HG03354 (cell line): ENCODE data around the gene SOHLH1.

Experiments
- ATAC-seq: cut with Tn5 transposase; IDR thresholded peaks from one replicate; pipeline ENCODE4 v1.9.1; 2021; ENCODE audit warnings: mild to moderate bottlenecking; ENCODE audit not compliant: unreplicated experiment, poor library complexity, severe bottlenecking

The SOHLH1 gene

DNA sequence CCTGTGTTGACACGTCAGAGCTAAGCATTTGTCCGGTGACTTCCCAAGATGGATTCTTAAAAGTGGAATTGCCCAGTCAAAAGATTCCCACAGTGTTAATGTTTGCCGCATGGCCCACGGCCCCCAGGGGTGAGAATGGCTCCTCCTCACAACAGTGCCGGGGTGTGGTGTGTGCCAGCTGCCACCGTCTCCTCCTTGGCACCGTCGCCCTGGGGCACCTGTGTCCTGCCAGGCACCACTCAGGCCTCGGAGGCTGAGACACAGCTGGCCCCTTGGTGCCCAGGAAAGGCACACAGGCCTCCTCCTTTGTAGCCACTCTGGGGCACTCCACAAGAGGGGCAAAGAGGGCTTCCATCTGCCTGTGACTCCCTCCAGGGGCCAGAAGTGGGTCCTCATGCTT, 7.0 kb upstream of the SOHLH1 start:
- no peak for ATAC-seq

DNA sequence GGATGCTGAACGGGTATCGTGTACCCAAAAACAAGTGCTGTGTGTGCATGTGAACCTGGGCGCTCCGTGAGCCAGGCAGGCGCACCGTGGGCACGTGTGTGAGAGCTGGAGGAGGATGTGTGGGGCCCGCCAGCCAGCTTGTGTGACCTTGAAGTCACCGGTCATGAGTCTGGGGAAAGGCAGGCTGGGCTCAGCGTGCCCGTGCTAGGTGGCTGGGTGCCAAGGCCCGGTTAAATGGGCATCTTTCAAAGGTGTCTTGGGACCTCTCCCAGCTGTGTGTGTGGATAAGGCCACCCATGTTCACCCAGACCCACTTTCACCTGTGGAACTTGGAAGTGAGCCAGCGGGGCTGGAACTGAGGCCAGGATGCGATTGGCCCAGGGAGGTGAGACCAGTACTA, 6.1 kb upstream of the SOHLH1 start:
- no peak for ATAC-seq

- ATAC-seq, result no peak
Measured at GRCh38 chr9:135704483-135704882, 5.2 kb upstream of the SOHLH1 start.

GRCh38 chr9:135703726-135704125, 4.4 kb upstream of the SOHLH1 start:
- ATAC-seq, result no peak

GRCh38 chr9:135701959-135702721, 2.9 kb upstream of the SOHLH1 start, which contains the start of gene KCNT1:
Gene KCNT1 (plus strand): TSS chr9:135702185. CDS start chr9:135702259, 74 bp downstream.
- no peak for ATAC-seq

DNA sequence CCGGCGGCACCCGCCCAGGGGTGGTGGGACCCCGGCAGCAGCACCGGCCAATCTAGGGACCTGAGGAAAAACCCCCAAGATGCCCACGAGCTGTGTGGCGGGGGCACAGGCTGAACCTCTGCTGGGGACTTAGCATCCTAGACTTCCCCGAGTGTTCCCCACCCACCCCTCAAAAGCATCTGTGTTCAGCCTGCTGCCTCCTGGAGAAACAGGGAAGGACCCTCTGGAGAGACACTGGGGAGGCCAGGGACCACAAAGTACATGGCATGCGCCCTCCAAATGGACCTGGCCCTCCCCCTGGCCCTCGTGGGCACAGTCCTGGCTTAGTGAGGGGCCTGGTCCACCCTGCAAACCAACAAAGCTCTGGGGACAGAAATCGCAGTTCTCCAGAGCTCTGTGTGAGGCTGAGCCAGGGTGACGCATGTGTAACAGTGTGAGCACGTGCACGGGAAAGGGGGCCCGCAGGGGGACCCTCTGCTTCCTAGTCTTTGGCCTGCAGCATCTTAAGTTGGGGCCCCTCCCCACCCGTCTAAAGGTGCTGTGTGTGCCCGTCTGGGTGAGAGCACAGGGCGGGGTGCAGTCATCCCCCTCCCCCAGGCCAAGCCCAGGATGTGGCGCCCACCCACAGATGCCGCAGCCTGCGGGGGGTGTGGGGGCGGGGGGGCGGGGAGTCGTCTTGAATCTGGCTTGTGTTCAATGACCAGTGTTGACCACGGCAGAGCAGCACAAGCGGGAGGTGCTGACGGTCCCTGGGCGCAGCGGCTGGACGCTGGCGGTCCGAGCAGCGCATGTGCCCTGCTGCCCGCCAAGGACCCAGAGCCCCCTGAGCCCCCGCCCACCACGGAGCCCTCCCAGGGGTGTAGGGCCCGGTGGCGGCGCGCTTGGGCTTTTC, 2.0 kb upstream of the SOHLH1 start:
- no peak for ATAC-seq

DNA sequence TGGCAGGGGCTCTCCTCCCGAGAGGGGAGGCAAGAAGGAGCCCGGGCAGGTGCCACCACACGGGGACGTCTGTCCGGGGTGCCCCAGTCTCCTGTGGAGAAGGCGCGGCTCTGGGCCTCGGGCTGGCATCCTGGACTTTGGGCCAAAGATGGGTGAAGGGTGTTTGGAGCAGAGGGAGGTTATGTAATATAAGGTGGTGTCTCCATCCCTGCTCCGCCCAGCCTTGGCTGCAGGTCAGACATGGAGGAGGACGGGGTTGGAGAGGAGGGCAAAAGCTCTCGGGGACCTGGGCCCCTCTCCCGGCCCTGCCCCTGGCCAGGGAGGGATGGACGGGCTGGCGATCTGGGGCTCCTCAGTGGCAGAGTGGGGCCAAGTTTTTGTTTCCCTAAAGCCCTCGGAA, 1.2 kb upstream of the SOHLH1 start:
- no peak for ATAC-seq

- no peak for ATAC-seq
Measured at GRCh38 chr9:135698767-135699166, 514 bp downstream of the SOHLH1 start.

- ATAC-seq, result no peak
Measured at GRCh38 chr9:135698236-135698635, 1.0 kb downstream of the SOHLH1 start.

- no peak for ATAC-seq
Measured at GRCh38 chr9:135697226-135697625, 2.1 kb downstream of the SOHLH1 start.

GRCh38 chr9:135696446-135696845, 2.8 kb downstream of the SOHLH1 start:
- ATAC-seq, result no peak

- no peak for ATAC-seq
Measured at GRCh38 chr9:135695642-135696041, 3.6 kb downstream of the SOHLH1 start.

DNA sequence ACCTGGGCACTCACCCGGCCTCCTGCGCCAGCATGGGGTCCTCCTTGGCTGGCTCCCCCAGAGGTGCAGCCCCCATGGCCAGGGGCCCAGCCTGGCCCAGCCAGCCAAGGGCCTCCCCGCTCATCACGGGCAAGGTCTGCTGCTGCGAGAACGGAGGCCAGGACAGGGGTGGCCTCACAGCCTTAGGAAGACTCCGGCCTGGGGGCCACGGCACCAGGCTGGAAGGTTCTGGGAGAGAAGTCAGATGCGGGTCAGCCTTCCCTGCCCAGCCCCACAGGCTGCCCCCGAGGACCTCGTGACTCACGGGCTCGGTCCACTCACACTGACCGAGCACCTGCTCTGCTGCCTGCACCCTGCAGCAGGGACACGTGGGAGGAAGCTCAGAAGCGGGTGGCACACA, 4.2 kb downstream of the SOHLH1 start:
- no peak for ATAC-seq

DNA sequence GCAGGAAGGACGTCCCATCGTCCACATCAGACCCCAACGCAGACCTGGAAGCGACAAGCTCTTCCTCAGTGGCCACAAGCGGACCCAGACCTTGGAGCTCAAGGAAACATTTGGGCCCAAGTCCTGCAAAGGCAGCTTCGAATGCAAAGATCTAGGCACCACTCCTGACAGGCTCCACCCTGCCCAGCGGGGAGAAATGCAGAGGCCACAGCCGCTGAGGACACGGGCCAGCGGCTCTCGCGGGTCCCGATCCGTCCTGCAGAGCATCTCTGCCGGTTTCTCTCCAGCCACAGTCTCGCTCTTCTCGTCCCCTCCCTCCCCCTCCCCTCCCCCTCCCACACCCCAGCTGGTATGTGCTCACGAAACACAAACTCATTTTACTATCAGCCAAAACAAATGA, 4.9 kb downstream of the SOHLH1 start:
- no peak for ATAC-seq

DNA sequence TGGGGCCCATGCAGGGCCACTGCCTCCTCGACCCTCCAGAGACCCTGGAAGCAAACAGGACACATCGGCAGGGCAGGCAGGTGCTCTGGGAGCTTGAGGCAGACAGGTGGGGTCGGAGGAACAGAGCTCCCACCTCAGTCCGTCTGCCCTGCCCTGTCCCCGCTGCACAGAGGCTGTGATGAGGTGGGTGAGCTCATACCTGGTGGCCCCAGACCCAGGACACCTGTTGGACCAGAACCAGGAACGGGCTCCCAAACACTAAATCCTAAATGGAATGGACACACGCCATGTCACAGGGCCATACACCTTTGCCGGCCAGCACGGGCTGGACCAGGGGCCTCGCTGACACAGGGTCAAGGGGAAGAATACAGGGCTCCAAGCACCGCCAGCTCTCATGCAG, 5.5 kb downstream of the SOHLH1 start:
- ATAC-seq, result no peak

- ATAC-seq, result no peak
Measured at GRCh38 chr9:135693265-135693664, 6.0 kb downstream of the SOHLH1 start.

- no peak for ATAC-seq
Measured at GRCh38 chr9:135692410-135692809, 6.9 kb downstream of the SOHLH1 start.

DNA sequence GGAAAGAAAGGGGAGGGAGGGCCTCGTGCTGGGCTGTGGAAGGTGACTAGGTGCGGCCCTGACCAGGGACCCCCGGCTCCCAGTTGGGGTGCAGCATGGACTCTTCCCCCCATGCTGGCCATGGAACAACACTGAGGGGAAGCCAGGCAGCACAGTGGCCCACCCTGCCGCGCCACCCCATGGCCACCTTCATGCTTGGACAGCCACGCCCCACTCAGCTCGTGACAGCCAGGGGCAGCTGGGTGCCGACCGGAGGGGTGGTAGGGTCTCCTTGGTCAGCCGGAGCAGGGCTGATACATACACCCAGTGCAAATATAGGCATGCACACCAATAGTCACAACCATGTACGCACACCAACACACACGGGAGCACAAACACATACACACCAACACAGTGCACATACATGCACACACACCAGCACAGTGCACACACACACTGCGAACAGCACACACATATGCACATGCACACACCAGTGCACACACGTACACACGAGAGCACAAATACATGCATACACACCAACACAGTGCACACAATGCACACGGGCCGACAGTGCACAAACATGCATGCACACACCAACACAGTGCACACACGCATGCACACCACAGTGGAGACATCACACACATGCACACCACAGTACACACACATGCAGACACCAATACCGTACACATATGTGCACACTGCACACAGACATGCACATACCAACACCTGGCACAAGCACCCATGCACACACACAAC, 8.3 kb downstream of the SOHLH1 start:
- no peak for ATAC-seq

GRCh38 chr9:135689011-135689410, 10.3 kb downstream of the SOHLH1 start:
- ATAC-seq, result no peak

DNA sequence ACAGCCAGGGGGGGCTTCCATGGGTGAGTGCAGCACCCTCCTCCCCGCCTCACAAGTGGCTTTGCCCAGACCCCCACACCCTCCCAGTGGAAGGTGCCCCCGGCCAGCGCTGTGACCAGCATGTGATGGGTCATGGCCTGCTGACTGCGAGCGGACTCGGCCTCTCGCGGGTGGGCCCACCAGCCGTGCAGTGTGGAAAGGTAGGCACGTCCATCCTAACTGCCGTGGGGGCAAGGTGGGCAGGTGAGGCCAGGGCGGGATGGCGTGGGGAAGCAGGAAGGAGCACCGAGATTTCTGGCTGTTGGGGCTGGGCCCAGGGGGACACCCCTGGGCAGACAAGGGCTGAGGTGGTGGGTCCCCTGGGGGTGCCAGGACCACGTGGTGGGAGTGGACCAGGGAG, 12.1 kb downstream of the SOHLH1 start:
- no peak for ATAC-seq
